Upper lobe of right lung (tissue), 1 donor: ENCODE results near the gene SNX32. TPM values are rescaled to one million over a fixed set of nuclear protein-coding genes. Genes with fewer than 3 reads are reported as not detected.

Experiments used
- ATAC-seq: fragments of 200-7000 bp; cut with Tn5 transposase; one replicate; pipeline ENCODE4 v1.9.1; 2020; ENCODE audit warnings: mild to moderate bottlenecking, moderate library complexity
- DNase-seq: peaks from one replicate; pipeline ENCODE4 v3.0.0-alpha.2; 2020
- H3K27ac ChIP-seq: fragments of 200-600 bp; one replicate; pipeline ENCODE4 v1.8.0; 2022
- H3K27me3 ChIP-seq: fragments of 200-600 bp; one replicate; pipeline ENCODE4 v1.8.0; 2022; ENCODE audit warnings: mild to moderate bottlenecking
- H3K36me3 ChIP-seq: fragments of 200-600 bp; one replicate; pipeline ENCODE4 v1.8.0; 2022
- H3K4me1 ChIP-seq: fragments of 200-600 bp; one replicate; pipeline ENCODE4 v1.8.0; 2022
- H3K4me3 ChIP-seq: fragments of 200-600 bp; one replicate; pipeline ENCODE4 v1.8.0; 2022; ENCODE audit warnings: mild to moderate bottlenecking
- H3K9me3 ChIP-seq: fragments of 200-600 bp; one replicate; pipeline ENCODE4 v1.8.0; 2022
- CTCF ChIP-seq: fragments of 200-600 bp; IDR thresholded peaks from one replicate; pipeline ENCODE4 v1.8.0; 2022; ENCODE audit warnings: antibody characterized with exemption
- intact Hi-C: fragments of 100-400 bp; cut with DNase I; formaldehyde crosslinking; loops from one replicate; pipeline ENCODE4 v1.11.0; 2022
- total RNA-seq: library from RNA; stranded (reverse); fragmentation: NEBNext Ultra II Directional; extraction: Animal tissue kit (Norgen Biotek cat#: 25700); gene quantifications from one replicate; pipeline ENCODE4 v1.2.1, GENCODE V29; 2021
- donor health status: DM: no; HTN: yes; CAD: no; lungs with severe emphysema.

SNX32 gene
- total RNA-seq, 1 donor from 2014 or later = not detected

GRCh38 chr11:65864706-65865471 lies 31.1 kb downstream of the SNX32 start:
- no peak overlapping the region for H3K4me3 ChIP-seq
- no peaks in the 10 kb centered on the region for H3K27me3 ChIP-seq
- ATAC-seq = no peak
- intact Hi-C loops = no loop called here
- TF ChIP-seq CTCF = no peak
- no peak overlapping the region for H3K27ac ChIP-seq
- H3K4me1 ChIP-seq = peaks cover 13% of the 10 kb centered on the region
- H3K36me3 ChIP-seq = peaks cover 65% of the 10 kb centered on the region
- DNase-seq = peak; percentile 56
- no peaks in the 10 kb centered on the region for H3K9me3 ChIP-seq

GRCh38 chr11:65865550-65866172 lies 31.9 kb downstream of the SNX32 start:
- Histone ChIP-seq H3K4me1 (peaks cover 15% of the 10 kb centered on the region), H3K27ac (no peak overlapping the region), H3K9me3 (no peaks in the 10 kb centered on the region), H3K36me3 (peaks cover 65% of the 10 kb centered on the region), H3K4me3 (no peak overlapping the region), H3K27me3 (no peaks in the 10 kb centered on the region)
- intact Hi-C loops = no loop called here
- DNase-seq = peak; percentile 57
- no peak for ATAC-seq
- no peak for TF ChIP-seq CTCF

- Histone ChIP-seq H3K4me1 (peaks cover 15% of the 10 kb centered on the region), H3K9me3 (no peaks in the 10 kb centered on the region), H3K36me3 (peaks cover 64% of the 10 kb centered on the region), H3K27me3 (no peaks in the 10 kb centered on the region), H3K27ac (no peak overlapping the region), H3K4me3 (no peak overlapping the region)
- no peak for TF ChIP-seq CTCF
- DNase-seq = peak; percentile 46
- intact Hi-C loops = no loop called here
- ATAC-seq = no peak
Measured at GRCh38 chr11:65866509-65867283, 32.9 kb downstream of the SNX32 start.

- DNase-seq (no peak), ATAC-seq (no peak)
- H3K36me3 ChIP-seq = peaks cover 56% of the 10 kb centered on the region
- intact Hi-C loops = no loop called here
- H3K27me3 ChIP-seq = no peaks in the 10 kb centered on the region
- no peak for TF ChIP-seq CTCF
- no peak overlapping the region for H3K27ac ChIP-seq
- no peak overlapping the region for H3K4me3 ChIP-seq
- peaks cover 14% of the 10 kb centered on the region for H3K4me1 ChIP-seq
- no peaks in the 10 kb centered on the region for H3K9me3 ChIP-seq
Measured at GRCh38 chr11:65867284-65868071, 33.7 kb downstream of the SNX32 start.

- intact Hi-C loops = no loop called here
- Histone ChIP-seq H3K4me3 (no peak overlapping the region), H3K9me3 (no peaks in the 10 kb centered on the region), H3K36me3 (peaks cover 49% of the 10 kb centered on the region), H3K4me1 (peaks cover 14% of the 10 kb centered on the region), H3K27me3 (no peaks in the 10 kb centered on the region), H3K27ac (no peak overlapping the region)
- ATAC-seq = no peak
- no peak for DNase-seq
- no peak for TF ChIP-seq CTCF
Measured at GRCh38 chr11:65868076-65868667, 34.4 kb downstream of the SNX32 start.
